Midbrain (tissue), 1 donor: ENCODE results near the gene ADAM15.

Experiments used
- DNase-seq: peaks from one replicate; lab custom pipeline; 2025; lab: John Stamatoyannopoulos, UW

Gene ADAM15

DNA sequence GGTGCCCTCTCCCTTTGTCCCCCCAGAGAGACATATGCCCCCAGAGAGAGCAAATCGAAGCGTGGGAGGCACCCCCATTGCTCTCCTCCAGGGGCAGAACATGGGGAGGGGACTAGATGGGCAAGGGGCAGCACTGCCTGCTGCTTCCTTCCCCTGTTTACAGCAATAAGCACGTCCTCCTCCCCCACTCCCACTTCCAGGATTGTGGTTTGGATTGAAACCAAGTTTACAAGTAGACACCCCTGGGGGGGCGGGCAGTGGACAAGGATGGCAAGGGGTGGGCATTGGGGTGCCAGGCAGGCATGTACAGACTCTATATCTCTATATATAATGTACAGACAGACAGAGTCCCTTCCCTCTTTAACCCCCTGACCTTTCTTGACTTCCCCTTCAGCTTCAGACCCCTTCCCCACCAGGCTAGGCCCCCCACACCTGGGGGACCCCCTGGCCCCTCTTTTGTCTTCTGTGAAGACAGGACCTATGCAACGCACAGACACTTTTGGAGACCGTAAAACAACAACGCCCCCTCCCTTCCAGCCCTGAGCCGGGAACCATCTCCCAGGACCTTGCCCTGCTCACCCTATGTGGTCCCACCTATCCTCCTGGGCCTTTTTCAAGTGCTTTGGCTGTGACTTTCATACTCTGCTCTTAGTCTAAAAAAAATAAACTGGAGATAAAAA lies 35.9 kb downstream of the ADAM15 start:
- DNase-seq = no peak

DNA sequence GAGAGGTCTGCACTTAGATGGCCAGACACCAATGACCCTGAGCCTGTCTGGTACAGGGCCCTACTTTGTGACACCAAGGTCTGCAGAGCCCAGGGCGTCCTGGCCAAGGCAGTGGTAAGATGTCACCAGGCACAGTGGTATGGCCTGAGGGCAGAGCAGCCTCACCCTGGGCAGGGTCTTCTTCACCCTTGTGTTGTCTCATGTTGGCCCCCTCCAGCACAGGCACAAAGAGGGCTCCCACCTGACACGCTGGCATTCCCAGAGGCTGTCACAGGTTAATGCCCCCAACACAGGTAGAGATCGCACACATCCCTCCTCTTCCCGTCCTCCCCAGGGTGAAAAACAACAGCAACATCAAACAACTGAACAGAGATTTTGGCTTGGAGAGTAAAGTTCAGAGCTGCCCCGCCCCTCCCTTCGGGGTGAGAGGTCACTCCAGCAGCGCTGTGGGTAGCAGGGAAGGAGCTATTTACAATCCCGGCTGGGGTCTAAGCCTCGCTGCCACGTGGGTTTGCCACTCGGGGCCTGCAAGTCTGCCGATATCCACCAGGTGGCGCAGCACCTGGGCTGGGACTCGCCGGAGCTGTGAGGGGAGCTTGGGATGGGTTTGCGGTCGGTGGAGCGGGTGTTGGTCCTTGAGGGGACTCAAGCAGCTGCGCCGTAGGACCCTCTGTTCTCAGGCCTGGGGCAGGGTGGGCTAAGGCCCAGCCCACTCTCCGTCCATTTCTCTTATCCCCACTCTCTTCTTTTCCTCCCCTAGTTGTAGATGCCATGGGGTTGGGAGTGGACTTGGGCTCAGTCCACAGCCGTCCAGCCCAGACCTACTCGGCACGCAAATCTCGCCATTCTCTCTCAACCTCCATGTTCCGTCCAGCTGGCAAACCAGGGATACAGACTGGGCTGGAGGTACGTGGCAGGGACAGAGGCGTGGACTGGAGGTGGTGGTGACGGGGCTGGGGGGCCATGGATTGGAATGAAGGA lies 40.2 kb downstream of the ADAM15 start:
- peak; percentile 77 for DNase-seq

DNA sequence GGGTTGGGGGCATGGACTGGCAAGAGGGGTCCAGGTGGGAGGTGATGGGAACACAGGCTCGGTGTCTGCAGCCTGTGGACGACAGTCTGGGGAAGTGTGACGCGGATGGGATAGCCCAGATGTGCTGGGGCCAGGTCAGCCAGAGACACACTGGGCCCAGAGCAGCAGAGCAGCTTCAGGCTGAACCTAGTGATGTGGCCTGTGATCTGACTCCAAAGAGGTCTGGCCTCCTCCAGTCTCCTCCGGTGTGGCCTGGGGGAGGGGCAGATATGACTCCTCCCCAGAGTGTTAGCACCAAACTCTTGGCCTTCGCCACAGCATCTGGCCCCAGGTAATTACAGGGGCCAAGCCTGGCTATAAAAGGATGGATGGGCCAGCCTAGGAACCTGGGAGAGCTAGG lies 41.0 kb downstream of the ADAM15 start:
- DNase-seq = no peak

DNA sequence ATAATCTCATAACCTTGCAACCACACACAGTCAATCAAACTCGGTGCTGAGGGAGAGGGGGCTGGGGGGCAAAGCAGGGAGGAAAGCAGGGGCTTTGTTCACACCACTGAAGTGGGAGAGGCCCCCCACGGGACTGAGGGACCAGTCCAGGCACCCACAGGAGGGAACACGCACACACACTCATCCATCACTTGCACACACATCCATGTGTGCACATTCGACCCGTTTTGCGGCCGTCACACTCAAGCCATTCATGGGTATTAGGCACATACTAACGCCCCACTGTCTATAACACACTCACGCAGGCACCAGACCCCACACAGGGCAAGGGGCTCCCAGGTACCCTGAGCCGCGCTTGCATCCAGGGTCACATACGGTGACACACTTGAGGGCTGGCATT lies 41.5 kb downstream of the ADAM15 start:
- no peak for DNase-seq

DNA sequence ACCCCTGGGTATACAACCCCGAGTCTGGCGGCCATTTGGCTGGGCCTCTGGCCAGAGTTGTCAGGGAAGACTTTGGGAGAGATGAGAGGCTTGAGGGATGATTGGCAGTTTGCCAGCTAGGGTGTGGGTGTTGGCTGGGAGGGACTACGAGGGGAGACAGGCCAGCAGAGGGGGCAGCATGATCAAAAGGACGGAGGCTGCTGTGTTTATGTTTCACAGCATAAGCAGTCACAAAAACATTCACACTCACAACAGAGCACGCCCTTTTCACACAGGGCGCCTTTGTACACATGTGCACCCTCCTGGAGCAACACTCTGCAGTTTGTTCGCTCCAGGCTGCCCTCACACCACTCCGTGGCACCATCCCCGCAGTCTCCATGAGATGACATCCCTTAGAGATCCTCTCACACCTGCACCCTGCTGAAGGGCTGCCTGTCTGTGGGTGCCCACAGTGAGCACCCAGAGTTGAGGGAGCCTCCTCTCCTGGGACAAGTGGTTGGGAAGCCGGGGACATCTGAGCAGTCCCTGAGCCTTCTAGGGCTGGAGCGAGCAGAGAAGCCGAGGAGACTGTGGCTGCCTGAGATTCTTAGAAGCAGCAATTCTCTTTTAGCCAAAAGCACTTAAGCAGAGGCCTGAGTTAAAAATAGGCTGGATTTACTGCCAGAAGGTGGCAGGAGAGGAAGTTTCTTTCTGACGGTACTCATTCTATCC lies 43.0 kb downstream of the ADAM15 start:
- peak; percentile 65 for DNase-seq

DNA sequence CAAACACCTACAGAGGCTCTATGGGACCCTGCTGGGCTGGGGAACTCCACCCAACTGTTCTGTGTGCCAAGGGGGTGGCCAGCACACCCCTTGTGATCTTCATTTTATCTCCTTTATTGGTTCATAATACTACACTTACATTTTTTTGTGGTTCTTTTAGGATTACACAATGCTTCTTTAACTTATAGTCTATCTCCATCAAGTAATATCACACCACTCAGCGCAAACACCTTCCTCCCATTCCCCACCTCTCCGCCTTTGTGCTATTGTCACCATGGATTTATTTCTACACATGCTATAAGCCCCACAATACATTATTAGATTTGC lies 43.5 kb downstream of the ADAM15 start:
- DNase-seq = no peak

- DNase-seq = no peak
These were observed 48.2 kb downstream of the ADAM15 start for GRCh38 chr1:155099331-155099730.

DNA sequence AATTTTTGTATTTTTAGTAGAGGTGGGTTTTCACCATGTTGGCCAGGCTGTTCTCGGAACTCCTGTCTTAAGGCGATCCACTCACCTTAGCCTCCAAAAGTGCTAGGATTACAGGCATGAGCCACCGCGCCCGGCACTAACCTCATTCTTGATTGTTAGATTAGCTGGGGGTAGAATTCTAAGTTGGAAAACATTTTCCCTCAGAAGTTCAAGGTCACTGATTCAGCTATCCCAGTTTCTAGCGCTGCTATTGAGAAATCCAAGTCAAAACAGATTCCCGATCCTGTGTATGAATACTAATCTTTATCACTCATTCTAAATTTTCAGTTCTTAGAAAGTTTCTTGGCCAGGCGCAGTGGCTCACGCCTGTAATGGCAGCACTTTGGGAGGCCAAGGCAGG lies 52.2 kb downstream of the ADAM15 start:
- DNase-seq = no peak

GRCh38 chr1:155104605-155105534 lies 53.8 kb downstream of the ADAM15 start:
- DNase-seq = no peak

GRCh38 chr1:155105604-155106011 lies 54.5 kb downstream of the ADAM15 start:
- DNase-seq = no peak

DNA sequence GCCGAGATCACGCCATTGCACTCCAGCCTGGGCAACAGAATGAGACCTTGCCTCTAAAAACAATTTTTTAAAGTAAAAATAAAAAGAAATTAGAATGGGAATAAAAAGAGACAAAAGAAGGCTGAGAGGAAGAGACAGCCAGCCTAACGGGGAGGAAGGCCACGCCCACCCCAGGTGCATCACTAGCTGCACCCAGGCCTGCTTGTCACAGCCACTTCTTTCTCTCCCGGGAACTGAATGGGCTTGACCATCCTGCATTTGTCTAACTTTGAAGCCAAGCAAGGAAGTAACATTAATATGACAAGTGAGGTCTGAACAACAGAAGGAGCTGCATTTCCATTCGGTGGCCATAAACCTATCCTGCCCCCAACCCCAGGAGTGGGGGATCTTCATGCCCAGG lies 55.7 kb downstream of the ADAM15 start:
- DNase-seq = no peak

DNA sequence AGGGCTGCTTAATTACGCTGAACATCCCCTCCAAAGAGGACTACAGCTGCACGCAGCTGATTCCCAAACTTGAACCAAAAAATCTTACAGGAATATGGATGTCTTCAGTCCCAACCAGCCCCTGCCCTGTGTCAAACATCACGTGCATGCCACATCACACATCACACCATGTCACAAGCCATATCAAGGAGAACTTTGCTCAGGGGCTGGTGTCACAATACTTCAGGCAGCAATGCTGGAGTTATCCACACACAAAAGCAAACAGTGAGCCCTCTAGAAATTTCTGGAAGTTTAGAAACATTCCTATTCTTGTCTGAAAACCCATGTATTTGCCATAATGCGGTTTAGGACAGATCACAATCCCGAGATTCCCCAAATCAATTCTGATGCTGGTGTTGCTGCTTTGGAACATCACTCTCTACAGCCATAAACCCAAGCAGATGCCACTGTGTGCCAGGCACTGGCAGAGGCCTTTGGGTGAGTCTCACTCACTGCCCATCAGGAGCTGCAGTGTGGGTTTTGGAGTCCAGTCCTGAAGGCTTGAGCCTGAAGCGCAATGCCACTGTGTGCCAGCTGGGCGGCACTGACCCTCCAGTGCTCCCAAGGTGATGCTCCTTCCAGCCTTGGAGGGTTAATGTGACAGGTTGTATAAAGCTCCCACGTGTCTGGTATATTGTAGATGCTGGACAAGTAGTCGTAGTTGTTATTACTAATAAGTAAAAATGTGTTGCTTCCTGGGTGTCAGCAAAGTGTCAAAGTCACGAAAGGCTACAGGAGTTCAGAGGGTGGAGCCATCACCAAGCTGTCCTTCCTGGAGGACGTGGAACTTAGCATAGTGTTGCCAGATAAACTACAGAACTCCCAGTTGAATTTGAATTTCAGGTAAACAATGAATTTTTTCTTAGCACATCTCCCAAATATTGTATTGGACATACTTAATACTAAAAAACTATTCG lies 56.5 kb downstream of the ADAM15 start:
- no peak for DNase-seq

DNA sequence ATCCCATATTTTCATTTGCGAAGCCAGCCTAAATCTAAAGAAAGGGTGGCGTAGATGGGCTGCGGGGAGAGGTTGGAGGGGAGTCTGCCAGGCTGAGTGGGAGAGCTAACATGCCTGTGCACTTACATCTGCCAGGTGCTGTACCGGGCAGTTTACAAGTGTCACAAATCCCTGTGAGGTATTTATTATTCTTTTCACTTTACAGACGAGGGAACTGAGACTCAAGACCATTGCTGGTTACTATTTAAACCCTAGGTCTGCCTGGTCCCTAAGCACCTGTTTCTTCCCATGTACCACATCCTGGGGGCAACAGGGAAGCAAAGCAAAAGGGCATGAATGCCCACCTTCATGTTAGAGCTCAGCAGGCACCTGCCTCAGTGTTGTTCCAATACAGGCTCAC lies 57.2 kb downstream of the ADAM15 start:
- no peak for DNase-seq

- DNase-seq = no peak
These were observed 59.3 kb downstream of the ADAM15 start for GRCh38 chr1:155110381-155110780.

- DNase-seq = no peak
These were observed 59.7 kb downstream of the ADAM15 start for GRCh38 chr1:155110826-155111225.
